GM12874 (cell line): ENCODE measurements around the gene NDUFB8.

Experiments
- CTCF ChIP-seq: IDR thresholded peaks from 2 replicates; pipeline ENCODE4 v1.5.1; 2011; ENCODE audit warnings: low read depth, mild to moderate bottlenecking, control low read depth, low read length, moderate library complexity; ENCODE audit not compliant: insufficient read depth

Gene NDUFB8

DNA sequence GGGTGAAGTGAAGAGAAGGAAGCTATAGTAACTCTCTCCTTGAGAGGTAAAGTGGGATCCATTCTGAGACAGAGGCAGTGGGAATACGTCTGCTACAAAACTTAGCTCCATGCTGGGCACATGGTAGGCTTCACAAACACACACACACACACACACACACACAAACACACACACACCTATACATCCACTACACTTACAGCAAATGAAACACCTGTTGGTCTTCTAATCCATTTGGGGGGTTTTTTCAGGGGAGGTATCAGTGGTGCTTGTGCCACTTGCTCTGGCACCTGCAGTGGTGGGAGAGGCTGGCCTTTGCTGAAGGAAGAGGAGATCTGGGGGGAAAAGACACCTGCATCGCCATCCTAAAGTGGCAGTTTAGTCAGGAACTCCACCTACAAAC lies 24.5 kb downstream of the NDUFB8 start:
- TF ChIP-seq CTCF: no peak

DNA sequence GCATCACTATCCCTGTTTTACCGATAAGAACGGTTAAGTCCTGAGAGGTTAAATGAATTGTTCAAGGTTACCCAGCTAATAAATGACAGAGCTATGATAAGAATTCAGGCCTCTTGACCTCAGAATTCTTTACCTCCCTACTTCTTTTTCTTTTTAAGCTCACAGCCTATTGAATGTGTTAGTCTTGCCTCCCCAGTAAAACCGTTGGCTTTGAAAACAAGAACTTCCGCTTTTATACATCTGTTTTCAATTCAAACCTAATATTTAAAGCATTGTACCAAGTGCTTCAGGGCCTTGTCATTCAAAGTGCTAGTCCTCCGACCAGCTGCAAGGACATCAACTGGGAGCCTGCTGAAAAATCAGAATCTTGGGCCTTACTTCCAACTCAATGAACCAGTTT lies 25.6 kb downstream of the NDUFB8 start:
- TF ChIP-seq CTCF: no peak

DNA sequence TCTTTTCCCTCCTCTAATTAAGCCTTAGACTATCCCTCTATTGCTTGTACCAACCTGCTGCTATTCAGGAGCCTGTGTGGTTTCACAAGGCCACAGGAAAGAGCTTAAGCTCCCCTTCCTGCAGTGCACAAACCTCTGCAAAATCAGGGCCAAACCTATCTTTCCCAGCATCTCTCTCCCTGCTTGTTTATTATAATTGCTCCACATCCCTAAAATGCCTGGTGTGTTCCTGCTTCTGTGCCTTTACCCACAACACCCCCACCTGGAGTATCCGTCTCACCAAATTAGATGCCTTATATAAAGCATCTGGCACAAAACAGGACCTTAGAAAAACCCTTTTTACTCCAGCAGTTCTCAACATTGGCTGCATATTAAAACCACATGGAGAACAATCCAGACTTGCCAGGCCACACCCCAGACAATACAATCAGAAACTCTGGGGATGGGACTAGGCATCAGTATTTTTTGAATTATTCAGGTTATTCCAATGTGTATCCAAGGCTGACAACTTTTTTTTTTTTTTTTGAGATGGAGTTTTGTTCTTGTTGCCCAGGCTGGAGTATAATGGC lies 26.7 kb downstream of the NDUFB8 start:
- TF ChIP-seq CTCF: no peak

- TF ChIP-seq CTCF: no peak
Measured at GRCh38 chr10:100501423-100501822, 28.2 kb downstream of the NDUFB8 start.

DNA sequence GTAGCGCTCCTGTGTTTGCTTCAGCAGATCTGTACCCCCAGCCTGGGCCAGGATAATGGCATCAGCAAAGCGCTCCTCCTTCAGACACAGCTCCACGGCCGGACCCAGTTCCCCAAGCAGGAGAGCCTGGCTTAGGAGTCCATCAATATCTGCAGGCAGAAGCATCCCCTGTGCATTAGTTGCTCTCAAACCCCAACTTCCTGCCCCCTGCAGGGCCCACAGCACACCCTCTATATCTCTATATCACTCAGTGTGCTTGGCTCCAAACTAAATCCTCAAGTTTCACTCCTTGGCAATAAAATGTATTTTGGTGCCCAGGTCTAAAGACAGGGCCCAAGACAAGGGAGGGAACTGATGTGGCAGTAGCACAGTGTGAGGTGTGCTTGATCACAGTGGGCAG lies 31.6 kb downstream of the NDUFB8 start:
- no peak for TF ChIP-seq CTCF

- TF ChIP-seq CTCF: no peak
Measured at GRCh38 chr10:100496567-100496966, 33.1 kb downstream of the NDUFB8 start.

GRCh38 chr10:100490531-100490930 lies 39.1 kb downstream of the NDUFB8 start:
- TF ChIP-seq CTCF: no peak
